ENCODE results near the gene XXYLT1. TPM values are rescaled to one million over a fixed set of nuclear protein-coding genes. Genes with fewer than 3 reads are reported as not detected.

The XXYLT1 gene
- total RNA-seq, 1 donor from 2014 or later = 25.4 TPM

GRCh38 chr3:195181741-195182469 lies 89.1 kb downstream of the XXYLT1 start:
- DNase-seq (ENCODE audit: low spot score, unreplicated experiment) = no peak

GRCh38 chr3:195181113-195181498 lies 89.9 kb downstream of the XXYLT1 start:
- Mint-ChIP-seq H3K36me3 (ENCODE audit: insufficient read depth) (no peaks in the 10 kb centered on the region), H3K27me3 (peaks cover 2% of the 10 kb centered on the region), H3K4me1 (ENCODE audit: low read depth) (no peaks in the 10 kb centered on the region), H3K27ac (no peak overlapping the region), H3K4me3 (ENCODE audit: low read depth) (no peak overlapping the region), H3K9me3 (ENCODE audit: low read depth) (no peaks in the 10 kb centered on the region)
- DNase-seq (ENCODE audit: low spot score, unreplicated experiment) = no peak
- TF ChIP-seq CTCF (IDR thresholded peaks at IDR 0.05; ENCODE audit: unreplicated experiment) = no peak

More at GRCh38 chr3:195181741-195182469, 89.1 kb downstream of the XXYLT1 start:
- H3K36me3 Mint-ChIP-seq (ENCODE audit: insufficient read depth) = no peaks in the 10 kb centered on the region
- H3K27me3 Mint-ChIP-seq = peaks cover 2% of the 10 kb centered on the region
- H3K4me1 Mint-ChIP-seq (ENCODE audit: low read depth) = no peaks in the 10 kb centered on the region
- no peak overlapping the region for H3K4me3 Mint-ChIP-seq (ENCODE audit: low read depth)
- no peak overlapping the region for H3K27ac Mint-ChIP-seq
- no peaks in the 10 kb centered on the region for H3K9me3 Mint-ChIP-seq (ENCODE audit: low read depth)
- TF ChIP-seq CTCF (IDR thresholded peaks at IDR 0.05; ENCODE audit: unreplicated experiment) = no peak

GRCh38 chr3:195180490-195181112 lies 90.4 kb downstream of the XXYLT1 start:
- TF ChIP-seq CTCF (IDR thresholded peaks at IDR 0.05; ENCODE audit: unreplicated experiment) = no peak
- peaks cover 2% of the 10 kb centered on the region for H3K27me3 Mint-ChIP-seq
- H3K9me3 Mint-ChIP-seq (ENCODE audit: low read depth) = no peaks in the 10 kb centered on the region
- no peaks in the 10 kb centered on the region for H3K4me1 Mint-ChIP-seq (ENCODE audit: low read depth)
- H3K4me3 Mint-ChIP-seq (ENCODE audit: low read depth) = no peak overlapping the region
- no peak overlapping the region for H3K27ac Mint-ChIP-seq
- H3K36me3 Mint-ChIP-seq (ENCODE audit: insufficient read depth) = no peaks in the 10 kb centered on the region
- DNase-seq (ENCODE audit: low spot score, unreplicated experiment) = no peak

GRCh38 chr3:195179776-195180489 lies 91.0 kb downstream of the XXYLT1 start:
- no peaks in the 10 kb centered on the region for H3K4me1 Mint-ChIP-seq (ENCODE audit: low read depth)
- H3K4me3 Mint-ChIP-seq (ENCODE audit: low read depth) = no peak overlapping the region
- TF ChIP-seq CTCF (IDR thresholded peaks at IDR 0.05; ENCODE audit: unreplicated experiment) = no peak
- peaks cover 2% of the 10 kb centered on the region for H3K27me3 Mint-ChIP-seq
- no peak for DNase-seq (ENCODE audit: low spot score, unreplicated experiment)
- H3K9me3 Mint-ChIP-seq (ENCODE audit: low read depth) = no peaks in the 10 kb centered on the region
- peaks cover 4% of the 10 kb centered on the region for H3K36me3 Mint-ChIP-seq (ENCODE audit: insufficient read depth)
- H3K27ac Mint-ChIP-seq = no peak overlapping the region

- Mint-ChIP-seq H3K4me3 (ENCODE audit: low read depth) (no peak overlapping the region), H3K27ac (no peak overlapping the region), H3K36me3 (ENCODE audit: insufficient read depth) (peaks cover 7% of the 10 kb centered on the region), H3K27me3 (peaks cover 5% of the 10 kb centered on the region), H3K9me3 (ENCODE audit: low read depth) (no peaks in the 10 kb centered on the region), H3K4me1 (ENCODE audit: low read depth) (no peaks in the 10 kb centered on the region)
- TF ChIP-seq CTCF (IDR thresholded peaks at IDR 0.05; ENCODE audit: unreplicated experiment) = no peak
- no peak for DNase-seq (ENCODE audit: low spot score, unreplicated experiment)
Measured at GRCh38 chr3:195178124-195178910, 92.6 kb downstream of the XXYLT1 start.

Data from progenitor cell of endocrine pancreas (in vitro differentiated cells).